ENCODE results near the gene KCNRG.

GRCh38 chr13:49997955-49998354 lies 17.3 kb upstream of the KCNRG start:
- TF ChIP-seq EP300 (IDR thresholded peaks at IDR 0.05; ENCODE audit: borderline replicate concordance), result no peak
- TF ChIP-seq NFIC (IDR thresholded peaks at IDR 0.05), result no peak
- TF ChIP-seq EGR1 (IDR thresholded peaks at IDR 0.05), result no peak
- TF ChIP-seq FOXM1 (IDR thresholded peaks at IDR 0.05; ENCODE audit: borderline replicate concordance, low read depth), result no peak
- TF ChIP-seq TAF1 (IDR thresholded peaks at IDR 0.05; ENCODE audit: low read depth), result no peak
